ENCODE measurements around the gene FHOD3. TPM values are rescaled to one million over a fixed set of nuclear protein-coding genes. Genes with fewer than 3 reads are reported as not detected.

Gene FHOD3
- total and polyA plus RNA-seq, 4 donors: 0.57 to 1.3 (median 1.2) TPM; not detected in 1

- TF ChIP-seq, protein P1, sequence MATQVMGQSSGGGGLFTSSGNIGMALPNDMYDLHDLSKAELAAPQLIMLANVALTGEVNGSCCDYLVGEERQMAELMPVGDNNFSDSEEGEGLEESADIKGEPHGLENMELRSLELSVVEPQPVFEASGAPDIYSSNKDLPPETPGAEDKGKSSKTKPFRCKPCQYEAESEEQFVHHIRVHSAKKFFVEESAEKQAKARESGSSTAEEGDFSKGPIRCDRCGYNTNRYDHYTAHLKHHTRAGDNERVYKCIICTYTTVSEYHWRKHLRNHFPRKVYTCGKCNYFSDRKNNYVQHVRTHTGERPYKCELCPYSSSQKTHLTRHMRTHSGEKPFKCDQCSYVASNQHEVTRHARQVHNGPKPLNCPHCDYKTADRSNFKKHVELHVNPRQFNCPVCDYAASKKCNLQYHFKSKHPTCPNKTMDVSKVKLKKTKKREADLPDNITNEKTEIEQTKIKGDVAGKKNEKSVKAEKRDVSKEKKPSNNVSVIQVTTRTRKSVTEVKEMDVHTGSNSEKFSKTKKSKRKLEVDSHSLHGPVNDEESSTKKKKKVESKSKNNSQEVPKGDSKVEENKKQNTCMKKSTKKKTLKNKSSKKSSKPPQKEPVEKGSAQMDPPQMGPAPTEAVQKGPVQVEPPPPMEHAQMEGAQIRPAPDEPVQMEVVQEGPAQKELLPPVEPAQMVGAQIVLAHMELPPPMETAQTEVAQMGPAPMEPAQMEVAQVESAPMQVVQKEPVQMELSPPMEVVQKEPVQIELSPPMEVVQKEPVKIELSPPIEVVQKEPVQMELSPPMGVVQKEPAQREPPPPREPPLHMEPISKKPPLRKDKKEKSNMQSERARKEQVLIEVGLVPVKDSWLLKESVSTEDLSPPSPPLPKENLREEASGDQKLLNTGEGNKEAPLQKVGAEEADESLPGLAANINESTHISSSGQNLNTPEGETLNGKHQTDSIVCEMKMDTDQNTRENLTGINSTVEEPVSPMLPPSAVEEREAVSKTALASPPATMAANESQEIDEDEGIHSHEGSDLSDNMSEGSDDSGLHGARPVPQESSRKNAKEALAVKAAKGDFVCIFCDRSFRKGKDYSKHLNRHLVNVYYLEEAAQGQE (IDR thresholded peaks at IDR 0.05): no peak
- TF ChIP-seq MAX (IDR thresholded peaks at IDR 0.05): no peak
- TF ChIP-seq RAD21 (IDR thresholded peaks at IDR 0.05): no peak
- no peak for TF ChIP-seq NR2F2 (IDR thresholded peaks at IDR 0.05)
Observed at GRCh38 chr18:36338403-36338933, 41.0 kb downstream of the FHOD3 start (continued).

DNA sequence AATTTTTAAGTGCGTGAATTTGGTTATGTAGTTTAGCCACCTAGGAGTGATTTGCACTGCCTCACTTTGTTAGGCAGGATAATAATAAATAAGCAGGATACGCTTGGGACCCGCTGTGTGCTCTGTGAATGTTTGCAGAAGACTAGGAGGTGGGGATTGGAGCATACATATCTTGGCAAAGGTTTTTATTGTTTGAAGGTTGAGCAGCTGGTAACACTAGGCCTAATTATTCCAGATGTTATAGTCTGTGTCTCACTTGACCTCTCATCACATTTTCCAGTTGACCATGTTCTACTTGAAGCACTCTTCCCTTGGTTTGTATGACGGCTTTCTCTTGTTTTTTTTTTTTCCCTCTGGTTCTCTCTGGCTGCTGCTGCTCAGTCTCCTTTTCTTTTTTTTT, 42.7 kb downstream of the FHOD3 start:
- DNase-seq (ENCODE audit: low spot score): no peak
- Histone ChIP-seq H3K4me3 (ENCODE audit: low read depth in 1 of 3, low read length in 3 of 3) (no peak overlapping the region), H3K27me3 (ENCODE audit: control insufficient read depth in 4 of 4, insufficient read depth in 4 of 4, low read length in 3 of 4) (no peaks in the 10 kb centered on the region), H3K27ac (ENCODE audit: low read depth in 1 of 2, low read length in 2 of 2) (no peak overlapping the region), H3K9me3 (ENCODE audit: control insufficient read depth in 4 of 4, low read length in 3 of 4) (no peaks in the 10 kb centered on the region), H3K9ac (ENCODE audit: low read depth in 1 of 2, low read length in 2 of 2) (no peak overlapping the region), H3K36me3 (ENCODE audit: control insufficient read depth in 4 of 4, insufficient read depth in 3 of 4, low read depth in 1 of 4, low read length in 3 of 4) (no peaks in the 10 kb centered on the region), H3K4me1 (ENCODE audit: control insufficient read depth in 4 of 4, insufficient read depth in 4 of 4, low read length in 3 of 4) (peaks cover 0 to 6% (median 0%) of the 10 kb centered on the region in 4 donors)
- 91% methylated on average over 4 of the region's 4 CpGs for WGBS
- TF ChIP-seq RAD21 (IDR thresholded peaks at IDR 0.05) (no peak), HNF4A (conservative IDR thresholded peaks at IDR 0.05) (no peak), GABPA (IDR thresholded peaks at IDR 0.05 in 1 of 2, conservative IDR thresholded peaks at IDR 0.05 in 1 of 2) (no peak), HNF4G (IDR thresholded peaks at IDR 0.05) (no peak), JUND (IDR thresholded peaks at IDR 0.05) (no peak), YY1 (IDR thresholded peaks at IDR 0.05) (no peak), EGR1 (IDR thresholded peaks at IDR 0.05; ENCODE audit: low read depth in 2 of 2) (no peak), RXRA (IDR thresholded peaks at IDR 0.05) (no peak), ZBTB33 (IDR thresholded peaks at IDR 0.05) (no peak), FOXA1 (IDR thresholded peaks at IDR 0.05) (no peak), SP1 (IDR thresholded peaks at IDR 0.05) (no peak), MAX (IDR thresholded peaks at IDR 0.05) (no peak), TAF1 (conservative IDR thresholded peaks at IDR 0.05) (no peak), CTCF (IDR thresholded peaks at IDR 0.05; ENCODE audit: low read depth, low read length, missing input control) (no peak), ATF3 (IDR thresholded peaks at IDR 0.05) (no peak), FOXA2 (IDR thresholded peaks at IDR 0.05) (no peak), NR2F2 (IDR thresholded peaks at IDR 0.05) (no peak)
- TF ChIP-seq, protein P1 (IDR thresholded peaks at IDR 0.05): no peak
